ENCODE measurements around the gene FAM241B. TPM values are rescaled to one million over a fixed set of nuclear protein-coding genes. Genes with fewer than 3 reads are reported as not detected.

Gene FAM241B
- total RNA-seq, 1 experiment from 2014 or later = 13.7 TPM

DNA sequence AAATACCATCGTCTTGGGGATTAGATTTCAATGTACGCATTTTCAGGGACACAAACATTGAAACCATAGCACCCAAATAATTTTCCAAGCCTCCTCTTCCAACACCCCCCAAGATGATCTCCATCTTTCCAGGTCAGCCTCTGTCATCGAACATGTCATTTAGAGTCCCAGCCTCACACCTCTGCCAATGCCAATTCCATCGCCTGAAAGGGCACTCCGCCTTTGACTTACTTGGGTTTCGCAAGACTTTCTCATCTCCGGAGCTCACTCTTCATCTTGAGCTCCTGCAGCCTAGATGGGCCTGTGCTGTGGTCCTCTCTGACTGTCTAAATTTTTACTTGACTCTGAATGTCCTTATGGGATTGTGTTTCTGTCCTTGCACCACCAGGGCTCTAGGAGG is 10.4 kb upstream of the FAM241B start:
- Histone ChIP-seq H3K27ac (ENCODE audit: insufficient read length, low read depth, low read length) (no peak overlapping the region), H3K4ac (ENCODE audit: low read depth, low read length) (no peak overlapping the region), H4K91ac (ENCODE audit: insufficient read length, low read depth, low read length) (no peak overlapping the region), H3K23me2 (ENCODE audit: insufficient read length, low read depth, low read length, poor library complexity, severe bottlenecking) (no peaks in the 10 kb centered on the region), H2BK5ac (ENCODE audit: insufficient read length, low read length) (no peak overlapping the region), H2AK5ac (ENCODE audit: insufficient read length, low read length) (no peak overlapping the region), H3K79me1 (ENCODE audit: insufficient read depth, low read depth, low read length, poor library complexity, severe bottlenecking) (no peaks in the 10 kb centered on the region), H3T11ph (ENCODE audit: low read length) (no peak overlapping the region), H4K8ac (replicated peaks; ENCODE audit: insufficient read length, low read depth, low read length) (no peak overlapping the region), H2AFZ (ENCODE audit: low read length) (no peak overlapping the region), H2BK120ac (ENCODE audit: low read depth, low read length, poor library complexity, severe bottlenecking) (no peak overlapping the region), H2BK15ac (ENCODE audit: low read depth, low read length) (no peak overlapping the region), H2BK20ac (ENCODE audit: low read depth, low read length, poor library complexity, severe bottlenecking) (no peak overlapping the region), H3K27me3 (ENCODE audit: insufficient read depth, low read length) (no peaks in the 10 kb centered on the region), H3K79me2 (ENCODE audit: insufficient read depth, low read length) (no peaks in the 10 kb centered on the region), H3K4me2 (ENCODE audit: insufficient read depth, insufficient read length, low read length) (no peak overlapping the region), H3K18ac (ENCODE audit: insufficient read length, low read depth, low read length) (no peak overlapping the region), H3K23ac (ENCODE audit: insufficient read length, low read depth, low read length) (no peak overlapping the region), H3K9me3 (ENCODE audit: control insufficient read depth, low read depth, low read length) (no peaks in the 10 kb centered on the region), H4K20me1 (ENCODE audit: control insufficient read depth, insufficient read depth, insufficient read length) (no peaks in the 10 kb centered on the region), H3K9ac (ENCODE audit: extremely low read depth, insufficient read length, low read length) (no peak overlapping the region), H3K56ac (ENCODE audit: insufficient read length, low read depth, low read length) (no peak overlapping the region), H2BK12ac (ENCODE audit: insufficient read length, low read depth, low read length) (no peak overlapping the region), H4K5ac (ENCODE audit: insufficient read length, low read depth, low read length) (no peak overlapping the region), H3K14ac (ENCODE audit: insufficient read depth, low read length) (no peak overlapping the region), H3K4me1 (ENCODE audit: insufficient read depth, low read length) (no peaks in the 10 kb centered on the region)
- peaks cover 5% of the 10 kb centered on the region in 2 experiments; a peak in 3 of 4 replicates for H3K4me1 Mint-ChIP-seq
- H3K9me3 Mint-ChIP-seq = peaks cover 14 to 16% of the 10 kb centered on the region in 2 experiments
- no peak for DNase-seq
- H3K27me3 Mint-ChIP-seq (ENCODE audit: low read depth) = peaks cover 39% of the 10 kb centered on the region
- H3K36me3 Mint-ChIP-seq (ENCODE audit: insufficient read depth in 1 of 3, low read depth in 3 of 3) = peaks cover 0 to 9% (median 0%) of the 10 kb centered on the region in 3 experiments; a peak in 3 of 7 replicates
- H3K27ac Mint-ChIP-seq = no peak overlapping the region
- H3K4me3 Mint-ChIP-seq = no peak overlapping the region
- no CpG with 5 or more reads among the region's 7 CpGs for WGBS (ENCODE audit: extremely low coverage, insufficient read length, low lambda C conversion rate)
- TF ChIP-seq, protein P1, sequence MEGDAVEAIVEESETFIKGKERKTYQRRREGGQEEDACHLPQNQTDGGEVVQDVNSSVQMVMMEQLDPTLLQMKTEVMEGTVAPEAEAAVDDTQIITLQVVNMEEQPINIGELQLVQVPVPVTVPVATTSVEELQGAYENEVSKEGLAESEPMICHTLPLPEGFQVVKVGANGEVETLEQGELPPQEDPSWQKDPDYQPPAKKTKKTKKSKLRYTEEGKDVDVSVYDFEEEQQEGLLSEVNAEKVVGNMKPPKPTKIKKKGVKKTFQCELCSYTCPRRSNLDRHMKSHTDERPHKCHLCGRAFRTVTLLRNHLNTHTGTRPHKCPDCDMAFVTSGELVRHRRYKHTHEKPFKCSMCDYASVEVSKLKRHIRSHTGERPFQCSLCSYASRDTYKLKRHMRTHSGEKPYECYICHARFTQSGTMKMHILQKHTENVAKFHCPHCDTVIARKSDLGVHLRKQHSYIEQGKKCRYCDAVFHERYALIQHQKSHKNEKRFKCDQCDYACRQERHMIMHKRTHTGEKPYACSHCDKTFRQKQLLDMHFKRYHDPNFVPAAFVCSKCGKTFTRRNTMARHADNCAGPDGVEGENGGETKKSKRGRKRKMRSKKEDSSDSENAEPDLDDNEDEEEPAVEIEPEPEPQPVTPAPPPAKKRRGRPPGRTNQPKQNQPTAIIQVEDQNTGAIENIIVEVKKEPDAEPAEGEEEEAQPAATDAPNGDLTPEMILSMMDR (conservative IDR thresholded peaks at IDR 0.05) = no peak

All from H9 (cell line).